HEK293T (cell line): Measurements from ENCODE around the gene UNC13C.

Experiments
- CTCF ChIA-PET: fragments of 350-600 bp; formaldehyde crosslinking; extraction: SDS; loops from one replicate; lab custom pipeline; 2021; ENCODE audit warnings: antibody characterized with exemption, inconsistent platforms; lab: Yijun Ruan, JAX
- POLR2A ChIA-PET: fragments of 350-600 bp; formaldehyde crosslinking; extraction: SDS; loops from one replicate; lab custom pipeline; 2020; ENCODE audit warnings: antibody characterized with exemption, inconsistent platforms; lab: Yijun Ruan, JAX
- DNase-seq: peaks from one replicate; pipeline ENCODE4 v3.0.0; 2012; ENCODE audit warnings: mixed read lengths; ENCODE audit errors: extremely low spot score
- ARNT ChIP-seq: fragments of 450-650 bp; IDR thresholded peaks from 2 replicates; pipeline ENCODE4 v1.6.1; 2017; ENCODE audit warnings: mild to moderate bottlenecking
- BHLHE40 ChIP-seq: fragments of 450-650 bp; IDR thresholded peaks from 2 replicates; pipeline ENCODE4 v1.6.1; 2016; ENCODE audit warnings: mild to moderate bottlenecking, moderate library complexity, borderline replicate concordance
- CTBP1 ChIP-seq: fragments of 450-650 bp; IDR thresholded peaks from 2 replicates; pipeline ENCODE4 v1.6.1; 2016; ENCODE audit warnings: borderline replicate concordance
- ELF4 ChIP-seq: fragments of 450-650 bp; IDR thresholded peaks from 2 replicates; pipeline ENCODE4 v1.6.1; 2017; ENCODE audit warnings: antibody characterized with exemption
- FOXA1 ChIP-seq: fragments of 450-650 bp; IDR thresholded peaks from 2 replicates; pipeline ENCODE4 v1.6.1; 2016; ENCODE audit warnings: mild to moderate bottlenecking
- FOXK2 ChIP-seq: fragments of 450-650 bp; IDR thresholded peaks from 2 replicates; pipeline ENCODE4 v1.6.1; 2016; ENCODE audit warnings: mild to moderate bottlenecking
- FOXM1 ChIP-seq: fragments of 450-650 bp; IDR thresholded peaks from 2 replicates; pipeline ENCODE4 v1.6.1; 2017; ENCODE audit warnings: mild to moderate bottlenecking, borderline replicate concordance
- HDGF ChIP-seq: fragments of 450-650 bp; IDR thresholded peaks from 2 replicates; pipeline ENCODE4 v1.6.1; 2017; ENCODE audit warnings: antibody characterized with exemption, borderline replicate concordance
- L3MBTL2 ChIP-seq: fragments of 450-650 bp; conservative IDR thresholded peaks from 2 replicates; pipeline ENCODE4 v1.6.1; 2016; ENCODE audit warnings: mild to moderate bottlenecking
- LEF1 ChIP-seq: fragments of 450-650 bp; IDR thresholded peaks from 2 replicates; pipeline ENCODE4 v1.6.1; 2017; ENCODE audit warnings: mild to moderate bottlenecking, borderline replicate concordance
- NFRKB ChIP-seq: fragments of 450-650 bp; IDR thresholded peaks from 2 replicates; pipeline ENCODE4 v1.6.1; 2016; ENCODE audit warnings: mild to moderate bottlenecking, moderate library complexity
- SP1 ChIP-seq: fragments of 450-650 bp; IDR thresholded peaks from 2 replicates; pipeline ENCODE4 v1.6.1; 2017
- SUZ12 ChIP-seq: fragments of 450-650 bp; IDR thresholded peaks from 2 replicates; pipeline ENCODE4 v1.6.1; 2016; ENCODE audit warnings: mild to moderate bottlenecking
- TARDBP ChIP-seq: fragments of 450-650 bp; IDR thresholded peaks from 2 replicates; pipeline ENCODE4 v1.6.1; 2016
- ZNF384 ChIP-seq: fragments of 450-650 bp; IDR thresholded peaks from 2 replicates; pipeline ENCODE4 v1.6.1; 2016
- TF ChIP-seq, protein P1 (sequence below): fragments of 450-650 bp; IDR thresholded peaks from 2 replicates; pipeline ENCODE4 v1.6.1; 2016

Gene UNC13C

DNA sequence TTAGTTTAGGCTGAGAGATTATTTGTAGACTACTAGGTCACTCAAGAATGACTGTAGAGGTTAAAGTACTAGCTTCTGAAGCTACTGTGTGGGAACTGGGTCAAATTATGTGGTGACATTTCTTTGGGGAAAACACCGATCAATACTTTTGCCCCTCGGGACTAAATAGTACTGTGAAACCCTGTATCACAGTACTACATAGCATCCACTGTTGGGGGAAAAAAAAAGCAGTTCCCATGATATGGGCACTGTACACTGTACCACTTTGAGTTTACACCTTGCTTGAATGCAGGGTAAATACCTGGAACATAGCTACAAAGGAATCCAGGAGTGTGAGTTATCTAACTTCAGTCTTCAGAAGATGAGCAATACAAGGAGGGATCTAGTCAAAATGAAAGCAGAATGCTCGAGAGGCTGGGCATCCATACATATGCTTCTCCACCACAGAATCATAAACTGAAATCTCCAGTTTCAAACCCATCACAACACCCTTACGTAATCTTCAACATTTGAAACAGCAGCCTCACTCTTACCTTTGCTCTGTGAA lies 311.4 kb downstream of the UNC13C start:
- CTCF ChIA-PET: no interaction called here
- DNase-seq: no peak
- POLR2A ChIA-PET: no interaction called here

DNA sequence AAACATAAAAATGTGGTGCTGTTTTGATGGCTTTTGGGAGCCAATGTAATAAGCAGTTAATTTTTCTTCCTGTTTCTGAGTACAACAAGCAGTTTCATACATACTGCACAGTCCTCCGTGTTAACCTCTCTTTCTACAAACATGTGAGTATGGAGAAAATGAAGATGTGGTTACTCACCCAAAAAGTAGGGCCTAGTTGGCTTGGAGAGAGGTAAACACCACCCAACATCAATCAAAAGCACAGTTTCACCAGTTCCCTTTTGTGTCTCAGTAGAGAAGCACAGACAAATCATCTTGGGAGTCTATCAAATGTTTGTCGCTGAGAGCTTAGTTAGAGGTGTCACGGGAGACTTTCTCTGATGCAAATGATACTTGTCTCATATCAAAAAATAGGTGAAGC lies 320.2 kb downstream of the UNC13C start:
- ChIA-PET POLR2A (no interaction called here), CTCF (no interaction called here)
- DNase-seq: no peak
- no peak for TF ChIP-seq BHLHE40
- no peak for TF ChIP-seq FOXA1
- TF ChIP-seq CTBP1: no peak
- TF ChIP-seq FOXM1: no peak
- TF ChIP-seq SUZ12: no peak
- TF ChIP-seq HDGF: no peak
- no peak for TF ChIP-seq SP1
- TF ChIP-seq LEF1: no peak

More for the DNA sequence above, 311.4 kb downstream of the UNC13C start:
- no peak for TF ChIP-seq ARNT
- no peak for TF ChIP-seq SP1
- TF ChIP-seq TARDBP: no peak
- TF ChIP-seq ELF4: no peak
- TF ChIP-seq FOXA1: no peak
- TF ChIP-seq FOXM1: no peak
- no peak for TF ChIP-seq HDGF
- TF ChIP-seq, protein P1, sequence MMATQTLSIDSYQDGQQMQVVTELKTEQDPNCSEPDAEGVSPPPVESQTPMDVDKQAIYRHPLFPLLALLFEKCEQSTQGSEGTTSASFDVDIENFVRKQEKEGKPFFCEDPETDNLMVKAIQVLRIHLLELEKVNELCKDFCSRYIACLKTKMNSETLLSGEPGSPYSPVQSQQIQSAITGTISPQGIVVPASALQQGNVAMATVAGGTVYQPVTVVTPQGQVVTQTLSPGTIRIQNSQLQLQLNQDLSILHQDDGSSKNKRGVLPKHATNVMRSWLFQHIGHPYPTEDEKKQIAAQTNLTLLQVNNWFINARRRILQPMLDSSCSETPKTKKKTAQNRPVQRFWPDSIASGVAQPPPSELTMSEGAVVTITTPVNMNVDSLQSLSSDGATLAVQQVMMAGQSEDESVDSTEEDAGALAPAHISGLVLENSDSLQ: no peak
- no peak for TF ChIP-seq L3MBTL2
- no peak for TF ChIP-seq CTBP1
- TF ChIP-seq NFRKB: no peak
- TF ChIP-seq LEF1: no peak
- no peak for TF ChIP-seq FOXK2
- TF ChIP-seq SUZ12: no peak
- TF ChIP-seq BHLHE40: no peak
- no peak for TF ChIP-seq ZNF384

DNA sequence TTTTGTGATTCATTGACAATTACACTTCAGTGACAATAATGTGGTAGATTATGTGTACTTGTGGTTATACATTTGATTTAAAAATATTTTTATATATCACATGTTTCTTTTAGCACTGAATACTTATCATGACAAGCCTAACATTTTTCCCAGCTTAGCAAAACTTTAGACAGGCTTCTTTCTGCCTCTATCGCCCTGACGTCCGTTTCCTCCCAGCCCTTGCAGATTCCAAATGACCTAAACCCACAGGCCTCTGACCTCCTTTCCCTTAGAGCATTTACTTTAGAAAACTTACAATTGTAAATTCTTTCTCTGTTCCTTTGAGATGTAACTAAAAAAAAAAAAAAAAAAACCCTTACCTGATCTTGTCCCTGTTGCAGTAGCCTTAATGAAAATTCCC lies 326.1 kb downstream of the UNC13C start:
- POLR2A ChIA-PET: no interaction called here
- CTCF ChIA-PET: no interaction called here
- no peak for DNase-seq
- no peak for TF ChIP-seq FOXK2
- TF ChIP-seq FOXM1: no peak
- no peak for TF ChIP-seq LEF1
- TF ChIP-seq, protein P1: no peak

DNA sequence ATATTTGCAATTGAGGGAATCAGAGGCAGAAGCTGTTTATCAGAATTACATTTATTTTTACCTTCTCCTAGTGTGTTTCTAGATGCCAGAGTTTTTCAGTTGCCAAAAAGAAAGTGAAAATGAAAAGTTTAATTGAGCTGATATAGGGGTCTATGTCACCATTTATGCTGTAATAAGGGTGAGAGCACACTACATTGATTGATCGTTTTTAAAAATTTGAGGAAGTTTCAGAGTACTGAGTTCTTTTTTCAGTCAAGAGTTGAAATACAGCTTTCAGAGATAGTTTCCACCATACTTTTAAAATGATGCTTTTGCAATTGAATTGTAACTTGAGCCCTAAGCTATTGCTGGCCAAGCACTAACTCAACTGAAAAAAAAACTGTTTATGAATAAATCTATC lies 326.9 kb downstream of the UNC13C start:
- TF ChIP-seq HDGF (no peak), NFRKB (no peak), L3MBTL2 (no peak), CTBP1 (no peak), ARNT (no peak), SP1 (no peak), SUZ12 (no peak), TARDBP (no peak), FOXK2 (no peak), BHLHE40 (no peak), FOXM1 (no peak), LEF1 (no peak), FOXA1 (no peak), ZNF384 (no peak), ELF4 (no peak)
- TF ChIP-seq, protein P1: no peak
- CTCF ChIA-PET: no interaction called here
- no peak for DNase-seq
- POLR2A ChIA-PET: no interaction called here

DNA sequence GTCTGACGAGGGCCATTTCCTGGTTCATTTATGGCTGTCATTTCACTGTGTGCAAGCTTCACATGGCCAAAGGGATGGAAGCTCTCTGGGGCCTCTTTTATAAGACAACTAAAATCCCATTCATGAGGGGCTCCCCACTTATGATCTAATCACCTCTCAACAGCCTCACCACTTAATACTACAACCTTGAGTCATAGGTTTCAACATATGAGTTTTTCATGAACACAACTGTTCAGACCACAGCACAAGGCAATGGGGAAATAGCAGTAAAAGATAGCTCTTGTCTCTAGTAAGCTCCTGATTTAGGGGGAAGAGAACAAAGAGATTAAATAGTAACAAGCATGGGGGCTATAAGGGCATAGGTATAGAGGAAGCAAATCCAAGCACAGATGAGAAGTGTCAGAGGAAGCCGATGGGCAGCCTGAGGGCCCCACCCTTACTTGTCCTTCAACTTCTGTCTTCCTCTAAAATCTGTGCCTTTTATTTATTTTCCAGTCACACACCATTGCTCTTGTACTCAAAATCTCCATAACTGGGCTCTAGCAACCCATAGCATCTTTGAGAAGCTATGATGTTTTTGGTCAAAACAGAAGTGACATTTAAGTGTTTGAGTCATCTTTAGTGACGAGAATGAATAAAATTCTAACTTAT lies 329.1 kb downstream of the UNC13C start:
- POLR2A ChIA-PET: no interaction called here
- DNase-seq: no peak
- CTCF ChIA-PET: no interaction called here
- TF ChIP-seq FOXK2 (no peak), NFRKB (no peak), SUZ12 (no peak), LEF1 (no peak), FOXM1 (no peak), ARNT (no peak), BHLHE40 (no peak), TARDBP (no peak), SP1 (no peak), ELF4 (no peak)
- TF ChIP-seq, protein P1: no peak

DNA sequence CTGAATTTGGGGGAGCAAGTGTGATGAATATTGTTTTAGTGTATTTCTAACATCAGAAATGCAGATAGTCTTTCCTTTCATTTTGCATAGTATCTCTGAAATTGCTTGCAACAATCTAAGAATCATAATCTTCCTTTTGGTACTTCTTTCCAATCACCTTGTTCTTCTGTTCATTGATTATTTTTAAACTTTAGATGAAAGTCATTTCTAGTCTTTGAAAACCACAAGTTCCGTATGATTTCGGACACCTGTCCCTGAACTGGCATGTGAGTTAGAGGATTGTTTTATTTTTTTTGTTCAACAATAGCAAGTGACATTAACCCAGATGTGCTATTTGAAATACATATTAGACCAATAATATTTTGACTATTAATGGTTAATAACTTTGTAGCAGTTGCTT lies 329.7 kb downstream of the UNC13C start:
- CTCF ChIA-PET: no interaction called here
- TF ChIP-seq SP1 (no peak), LEF1 (no peak), SUZ12 (no peak), ELF4 (no peak)
- TF ChIP-seq, protein P1: no peak
- POLR2A ChIA-PET: no interaction called here
- no peak for DNase-seq
